ENCODE results near the gene BNIP5.
A peak's percentile ranks its signal among the peaks of the same experiment; 100 is the strongest.

BNIP5 gene

GRCh38 chr6:36290668-36291620 lies 45.7 kb downstream of the BNIP5 start:
- no peak for DNase-seq

DNA sequence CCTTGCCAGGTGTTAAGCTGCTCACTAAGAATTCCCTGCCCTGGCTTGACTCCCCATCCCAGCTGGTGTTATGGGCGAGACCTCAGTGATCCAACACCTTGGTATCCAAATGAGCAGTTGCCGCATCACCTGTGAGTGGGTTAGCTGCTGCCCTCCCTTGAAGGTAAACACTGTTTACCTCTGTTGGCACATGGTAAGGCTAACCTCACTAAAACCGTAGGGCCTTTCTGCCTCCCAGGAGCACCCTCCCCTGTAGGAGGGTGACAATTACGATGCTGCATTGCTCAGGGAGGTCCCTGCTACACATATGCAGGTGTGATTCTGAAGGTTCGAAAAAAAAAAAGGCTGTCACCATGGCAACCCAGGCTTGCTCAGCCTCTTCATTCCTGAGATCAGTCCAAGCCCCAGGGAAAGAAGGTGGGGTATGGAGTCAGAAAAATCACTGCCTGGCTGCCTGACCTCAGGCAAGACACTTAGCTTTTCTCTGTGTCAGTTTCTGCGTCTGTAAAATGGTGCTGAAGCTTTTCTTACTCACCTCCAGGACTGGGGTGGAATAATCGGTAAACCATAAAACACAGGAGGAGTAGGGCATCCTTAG lies 47.3 kb downstream of the BNIP5 start:
- DNase-seq, result peak; percentile 90

- DNase-seq, result no peak
These were observed 49.8 kb downstream of the BNIP5 start for GRCh38 chr6:36286858-36287257.

DNA sequence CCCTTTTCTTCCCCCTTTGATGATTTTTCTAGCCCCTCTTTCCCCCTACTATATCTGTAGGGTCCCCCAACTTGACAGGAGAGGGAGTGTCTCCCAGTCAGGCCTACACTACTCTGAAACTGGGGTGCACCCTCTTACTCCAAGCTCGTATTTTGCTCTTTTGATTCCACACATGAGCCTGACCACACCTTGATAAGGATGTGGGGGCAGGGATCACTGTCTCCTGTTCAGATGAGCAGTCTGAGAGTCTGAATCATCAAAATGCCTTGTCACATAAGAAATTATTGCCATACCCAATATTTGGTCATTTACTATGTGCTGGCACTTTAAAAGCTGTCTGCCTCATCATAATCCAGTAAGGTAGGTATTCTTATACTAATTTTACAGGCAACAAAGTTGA lies 50.9 kb downstream of the BNIP5 start:
- DNase-seq, result no peak

DNA sequence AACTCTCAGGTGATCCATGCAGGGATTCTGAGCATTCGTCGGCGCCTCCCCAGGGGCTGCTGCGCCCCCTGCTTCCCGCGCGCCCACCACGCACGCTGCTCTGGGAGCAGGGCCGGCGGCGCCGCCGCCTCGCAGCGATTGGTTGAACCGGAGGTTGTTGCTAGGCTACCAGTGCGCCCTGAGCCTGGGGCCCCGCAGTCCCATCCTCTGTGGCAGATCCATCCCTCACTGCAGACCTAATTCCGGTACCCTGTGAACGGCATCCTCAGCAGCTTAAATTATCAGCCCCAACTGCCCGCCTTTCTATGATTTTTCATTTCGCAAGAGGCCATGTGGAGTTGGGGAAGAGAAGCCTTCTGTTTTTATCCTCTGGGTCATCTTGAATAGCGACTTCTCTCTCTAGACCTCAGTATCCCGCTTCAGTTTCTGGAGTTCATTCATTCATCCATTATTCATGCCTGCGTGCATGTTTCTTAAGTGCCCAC lies 51.5 kb downstream of the BNIP5 start:
- no peak for DNase-seq

DNA sequence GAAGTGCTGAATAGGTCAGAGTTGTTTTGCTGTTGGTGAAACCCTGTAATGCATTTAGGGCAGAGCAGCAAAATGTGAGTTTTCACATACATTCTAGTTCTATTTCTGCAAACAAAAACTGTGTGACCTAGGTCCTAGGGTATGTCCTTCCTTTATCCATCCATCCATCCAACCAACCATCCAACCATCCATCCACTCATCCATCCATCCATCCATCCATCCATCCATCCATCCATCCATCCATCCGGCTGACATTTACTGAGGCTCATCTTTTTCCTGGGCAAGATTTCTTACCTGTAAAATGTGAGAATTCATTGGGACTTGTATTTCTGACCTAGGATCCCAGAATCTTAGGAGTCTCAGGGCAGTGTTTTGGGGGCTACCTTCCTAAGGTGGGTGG lies 52.3 kb downstream of the BNIP5 start:
- DNase-seq, result no peak

GRCh38 chr6:36283608-36284007 lies 53.1 kb downstream of the BNIP5 start:
- no peak for DNase-seq

GRCh38 chr6:36280983-36281382 lies 55.7 kb downstream of the BNIP5 start:
- DNase-seq, result no peak

DNA sequence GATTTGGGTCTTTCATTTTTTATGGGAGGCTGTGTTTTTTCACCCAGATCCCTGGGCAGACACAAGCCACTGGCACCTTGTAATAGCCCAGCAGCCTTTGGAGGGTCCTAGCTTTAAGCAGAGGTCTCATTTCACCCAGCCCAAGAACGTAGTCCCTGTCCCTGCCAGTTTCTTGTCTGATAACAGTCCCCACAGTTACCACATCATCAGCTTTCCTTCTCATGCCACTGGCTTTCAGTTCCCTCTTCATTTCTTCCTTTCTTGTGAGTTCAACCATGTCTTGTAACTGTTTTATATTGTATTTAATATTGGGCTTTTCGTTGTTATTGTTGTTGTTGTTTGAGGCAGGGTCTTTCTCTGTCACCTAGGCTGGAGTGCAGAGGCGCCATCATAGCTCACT lies 56.2 kb downstream of the BNIP5 start:
- DNase-seq, result no peak

DNA sequence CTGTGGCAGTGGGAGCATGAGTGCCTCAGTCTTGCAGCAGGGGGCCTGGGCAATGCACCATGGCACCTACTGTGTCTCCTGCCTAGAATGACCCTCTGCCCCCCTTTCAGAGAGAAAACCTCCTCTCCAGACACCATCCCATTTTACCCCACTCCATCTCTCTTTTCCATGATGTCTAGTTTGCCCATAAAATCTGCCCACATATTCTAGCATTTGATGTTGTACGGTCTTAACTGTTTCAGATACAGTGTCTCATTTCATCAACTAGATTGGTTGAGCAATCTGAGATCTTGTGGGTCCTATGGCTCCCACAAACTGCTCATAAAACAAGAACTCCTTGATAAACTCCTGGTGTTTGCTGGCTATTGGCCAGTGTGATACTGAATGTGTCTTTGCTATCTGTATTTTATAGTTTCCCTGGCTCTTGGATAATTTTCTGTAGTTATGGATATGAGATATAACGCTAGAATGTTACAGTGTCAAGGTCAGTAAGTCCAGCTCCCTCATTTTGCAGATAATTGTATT lies 58.7 kb downstream of the BNIP5 start:
- no peak for DNase-seq

GRCh38 chr6:36276581-36277536 lies 59.8 kb downstream of the BNIP5 start:
- DNase-seq, result no peak

DNA sequence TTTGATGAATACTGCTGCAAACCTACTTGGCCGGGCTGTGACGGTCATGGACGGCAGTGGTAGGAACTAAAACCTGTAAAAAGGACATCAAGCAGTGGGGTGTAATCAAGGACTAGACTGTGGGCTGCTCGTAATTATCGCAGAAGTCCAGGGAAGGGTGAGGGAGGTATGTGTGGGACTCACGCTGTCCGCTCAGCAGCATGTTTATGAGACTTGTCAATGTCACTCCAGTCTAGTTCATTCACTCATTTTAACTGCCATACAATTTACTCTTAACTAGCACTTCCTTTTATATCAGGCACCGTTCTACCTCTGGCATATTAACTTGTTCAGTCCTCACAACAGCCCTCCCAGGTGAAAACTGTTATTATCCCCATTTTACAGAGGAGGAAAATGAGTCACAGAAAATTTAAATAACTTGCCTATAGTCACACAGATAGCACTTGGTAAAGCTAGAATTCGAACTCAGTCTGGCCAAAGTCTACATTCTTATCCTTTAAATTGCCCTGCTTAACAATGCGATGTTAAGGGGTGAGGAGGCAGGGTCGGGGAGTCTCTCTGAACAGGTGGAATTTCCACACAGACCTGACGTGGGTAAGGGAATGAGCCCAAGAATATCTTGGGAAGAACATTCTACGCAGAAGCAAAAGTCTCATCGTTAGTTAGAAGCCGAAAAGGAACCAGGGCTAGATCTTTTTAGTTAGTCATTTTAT lies 62.7 kb downstream of the BNIP5 start:
- no peak for DNase-seq

GRCh38 chr6:36273067-36273466 lies 63.6 kb downstream of the BNIP5 start:
- no peak for DNase-seq

- peak; percentile 15 for DNase-seq
These were observed 64.5 kb downstream of the BNIP5 start for GRCh38 chr6:36272234-36272633.

- no peak for DNase-seq
These were observed 66.6 kb downstream of the BNIP5 start, which contains the start of gene PNPLA1 for GRCh38 chr6:36269834-36270705. Gene PNPLA1 (plus strand): TSS chr6:36270060. CDS start chr6:36270460, 400 bp downstream.

DNA sequence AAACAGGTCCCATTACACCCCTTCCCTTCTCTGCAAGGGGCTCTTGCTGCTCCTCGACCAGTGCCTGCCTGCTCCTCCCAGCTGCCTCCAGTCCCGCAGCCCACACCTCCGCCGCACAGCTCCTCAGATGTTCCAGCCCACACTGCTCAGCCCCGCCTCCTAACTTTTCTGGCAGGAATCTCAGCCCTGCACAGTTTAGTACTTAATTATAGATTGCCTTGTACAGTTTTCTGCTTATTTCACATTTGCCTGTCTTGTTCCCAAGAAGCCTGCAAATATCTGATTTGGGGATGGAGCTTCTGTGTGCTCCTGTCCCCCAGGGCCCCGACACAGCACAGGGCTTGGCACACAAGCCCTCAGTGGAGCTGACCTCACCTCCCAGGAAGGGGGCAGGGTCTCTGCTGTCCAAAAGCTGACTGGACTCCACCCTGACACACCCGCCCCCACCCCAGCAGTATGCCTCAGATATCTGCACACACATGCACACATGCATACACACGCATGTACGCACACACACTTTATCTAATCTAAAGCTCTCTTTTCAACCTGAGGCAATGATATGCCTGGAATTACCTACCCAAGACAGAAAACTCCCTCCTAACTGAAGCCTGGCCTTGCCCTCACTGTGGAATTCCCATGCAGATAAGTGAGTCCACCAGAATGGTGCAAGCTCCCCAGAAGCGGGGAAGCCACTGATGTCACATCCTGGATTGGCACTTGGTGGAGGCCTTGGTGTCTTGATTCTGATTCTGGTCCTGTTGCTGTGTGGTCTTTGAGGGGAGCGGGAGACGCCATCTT lies 68.0 kb downstream of the BNIP5 start:
- DNase-seq, result no peak

GRCh38 chr6:36267731-36268477 lies 68.8 kb downstream of the BNIP5 start:
- no peak for DNase-seq

DNA sequence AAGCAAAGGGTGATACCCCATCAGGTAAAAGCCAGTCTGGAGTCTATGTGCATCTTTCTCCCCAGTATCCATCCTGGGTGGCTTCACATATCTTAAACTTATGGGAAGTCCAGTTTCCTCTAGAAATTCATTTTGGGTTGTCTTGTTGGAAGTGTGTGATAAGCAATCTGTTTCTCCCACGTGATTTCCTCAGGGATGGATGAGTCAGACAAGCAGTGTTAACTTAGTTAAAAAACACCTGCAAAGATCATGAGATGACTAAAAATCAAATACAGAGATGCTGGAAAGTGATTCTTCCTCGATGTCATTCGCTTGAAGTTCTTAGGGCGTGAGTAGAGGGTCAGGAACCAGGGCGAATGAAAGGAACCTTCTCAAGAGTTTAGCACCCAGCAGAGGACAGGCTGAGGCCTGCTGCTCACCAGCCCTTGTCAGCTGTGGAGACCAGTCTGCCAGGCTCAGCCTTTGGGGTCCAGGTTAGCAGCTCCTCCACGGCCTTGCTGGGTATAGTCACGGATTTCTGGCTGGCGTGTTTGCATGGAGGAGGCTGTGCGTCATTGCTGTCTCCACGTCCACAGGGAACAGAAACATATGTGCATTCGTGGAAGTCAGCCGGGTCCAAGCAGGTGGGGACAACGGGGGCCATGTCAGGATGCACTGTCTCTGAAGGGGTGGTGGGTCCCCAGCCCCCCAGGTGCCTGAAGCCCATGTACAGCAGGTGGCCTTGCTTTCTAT lies 69.6 kb downstream of the BNIP5 start:
- no peak for DNase-seq

Measured in NCI-H2171 (cell line).